Neutrophil (primary cell): ENCODE data around the gene TNFRSF18.

Experiments used
- H3K27ac ChIP-seq: fragments of 200-600 bp; sonication (generic); 2 replicates; pipeline ENCODE4 v1.5.1; 2016; ENCODE audit warnings: mild to moderate bottlenecking, moderate library complexity
- H3K27me3 ChIP-seq: fragments of 200-600 bp; sonication (generic); 2 replicates; pipeline ENCODE4 v1.6.0; 2016; ENCODE audit warnings: mild to moderate bottlenecking
- H3K36me3 ChIP-seq: fragments of 200-600 bp; sonication (generic); 2 replicates; pipeline ENCODE4 v1.5.1; 2017
- H3K4me1 ChIP-seq, 2 experiments: fragments of 200-600 bp in 1 of 2; sonication (generic) in 1 of 2; 1 replicate in 1 of 2; 2 replicates in 1 of 2; pipeline versions ENCODE4 v1.5.1 to v1.6.1; 2013 to 2016; ENCODE audit warnings: low read depth in 1 of 2, low read length in 1 of 2, mild to moderate bottlenecking in 1 of 2, moderate library complexity in 1 of 2; ENCODE audit not compliant: control insufficient read depth in 1 of 2, insufficient read depth in 1 of 2
- H3K4me3 ChIP-seq, 2 experiments: fragments of 200-600 bp in 1 of 2; sonication (generic) in 1 of 2; 1 replicate in 1 of 2; 2 replicates in 1 of 2; pipeline ENCODE4 v1.5.1; 2013 to 2016; ENCODE audit warnings: low read depth in 1 of 2, low read length in 1 of 2, mild to moderate bottlenecking in 1 of 2, moderate library complexity in 1 of 2
- H3K9me3 ChIP-seq: fragments of 200-600 bp; sonication (generic); 2 replicates; pipeline ENCODE4 v1.5.1; 2016
- CTCF ChIP-seq: fragments of 200-600 bp; sonication (generic); IDR thresholded peaks from 2 replicates; pipeline ENCODE4 v1.5.1; 2016; ENCODE audit warnings: antibody characterized with exemption

TNFRSF18 gene

GRCh38 chr1:1227386-1227785 is 21.0 kb upstream of the TNFRSF18 start:
- no peaks in the 10 kb centered on the region for H3K27me3 ChIP-seq
- TF ChIP-seq CTCF: no peak
- H3K4me3 ChIP-seq: no peak overlapping the region
- H3K36me3 ChIP-seq: peaks cover 68% of the 10 kb centered on the region
- H3K27ac ChIP-seq: no peak overlapping the region
- no peaks in the 10 kb centered on the region for H3K9me3 ChIP-seq
- peaks cover 16 to 20% of the 10 kb centered on the region in 2 experiments for H3K4me1 ChIP-seq

DNA sequence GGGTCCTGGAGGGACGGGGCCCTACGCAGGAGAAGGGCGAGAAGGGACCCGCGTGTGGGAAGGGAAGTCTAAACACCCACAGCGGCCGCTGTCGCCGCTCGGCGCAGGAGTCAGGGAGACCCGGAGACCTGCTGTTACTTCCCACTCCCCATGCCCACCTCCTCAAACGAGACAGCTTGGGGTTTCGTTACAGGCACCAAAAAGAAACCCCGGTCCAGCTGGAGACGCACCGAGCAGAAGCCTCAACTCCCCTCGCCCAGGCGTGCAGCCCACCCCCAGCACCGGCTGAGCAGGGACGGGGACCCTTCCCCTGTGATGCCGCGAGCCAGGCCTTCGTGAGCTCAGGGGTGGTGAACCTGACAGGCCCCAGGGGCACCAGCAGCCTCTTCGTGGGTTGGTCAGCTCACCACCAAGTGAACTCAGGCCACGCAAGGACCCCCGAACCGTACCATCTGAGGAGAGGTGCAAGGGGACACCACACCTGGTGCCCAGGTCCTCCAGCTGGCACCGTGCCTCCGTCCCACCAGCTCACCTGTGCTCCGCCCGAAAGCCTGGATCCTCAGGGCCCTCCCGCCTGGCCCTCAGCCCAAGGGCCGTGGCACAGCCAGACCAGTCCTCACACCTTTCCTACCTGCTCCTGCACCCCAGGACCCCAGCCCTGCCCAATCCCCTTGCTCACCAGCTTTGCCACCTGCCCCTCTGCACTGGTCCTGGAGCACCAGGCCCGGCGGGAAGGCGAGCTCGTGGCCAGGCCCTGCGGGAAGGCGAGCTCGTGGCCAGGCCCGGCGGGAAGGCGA is 20.4 kb upstream of the TNFRSF18 start:
- no peak for TF ChIP-seq CTCF
- Histone ChIP-seq H3K4me3 (no peak overlapping the region), H3K4me1 (peaks cover 16 to 19% of the 10 kb centered on the region in 2 experiments), H3K27me3 (no peaks in the 10 kb centered on the region), H3K9me3 (no peaks in the 10 kb centered on the region), H3K36me3 (peaks cover 74% of the 10 kb centered on the region), H3K27ac (no peak overlapping the region)

DNA sequence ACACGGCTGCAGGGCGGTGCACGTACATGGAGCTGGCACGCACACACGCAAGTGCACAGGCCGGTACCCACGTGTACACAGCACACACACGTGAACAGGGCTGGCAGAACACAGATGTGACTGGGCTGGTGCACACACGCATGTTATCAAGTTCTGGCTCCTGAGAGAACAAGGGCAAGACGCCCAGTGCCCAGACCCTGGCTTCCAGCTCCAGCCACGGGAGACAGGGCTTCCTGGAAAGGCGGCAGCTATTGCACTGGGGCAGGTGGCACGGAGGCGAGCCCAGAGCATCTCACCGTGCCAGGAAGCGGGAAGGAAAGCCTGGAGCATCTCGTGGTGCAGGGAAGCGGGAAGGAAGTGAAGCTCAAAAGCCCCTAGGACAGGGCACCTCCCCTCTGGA is 19.5 kb upstream of the TNFRSF18 start:
- no peaks in the 10 kb centered on the region for H3K27me3 ChIP-seq
- H3K4me3 ChIP-seq: no peak overlapping the region
- H3K36me3 ChIP-seq: peaks cover 83% of the 10 kb centered on the region
- no peaks in the 10 kb centered on the region for H3K9me3 ChIP-seq
- no peak overlapping the region for H3K27ac ChIP-seq
- TF ChIP-seq CTCF: no peak
- peaks cover 10 to 14% of the 10 kb centered on the region in 2 experiments for H3K4me1 ChIP-seq

DNA sequence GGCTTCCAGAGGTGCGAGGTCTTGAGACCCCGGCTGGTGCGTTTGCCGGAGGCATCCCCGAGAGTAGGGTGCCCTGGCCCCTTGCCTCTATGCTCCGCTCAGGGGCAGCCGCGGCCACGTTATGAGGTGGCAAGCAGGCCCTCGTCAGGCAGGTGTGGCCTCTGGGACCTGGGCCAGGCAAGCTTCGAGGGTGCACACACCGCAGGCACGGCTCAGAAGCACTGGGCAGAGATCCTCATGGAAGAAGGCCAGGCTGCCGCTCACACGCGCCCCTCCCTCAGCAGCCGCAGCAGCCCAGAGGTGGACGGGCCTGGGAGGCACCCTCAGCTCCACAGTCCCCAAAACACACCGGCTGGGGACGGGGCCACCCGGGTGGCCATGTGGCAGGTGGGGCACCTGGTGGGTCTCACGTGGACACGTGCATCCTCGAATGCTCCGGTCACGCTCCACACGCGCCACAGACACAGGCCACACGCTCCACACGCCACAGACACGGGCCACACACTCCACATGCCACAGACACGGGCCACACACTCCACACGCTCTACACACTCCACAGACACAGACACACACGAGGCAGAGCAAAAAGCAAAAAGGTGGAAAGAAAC is 18.9 kb upstream of the TNFRSF18 start:
- Histone ChIP-seq H3K4me3 (no peak overlapping the region), H3K27ac (no peak overlapping the region), H3K36me3 (peaks cover 88% of the 10 kb centered on the region), H3K9me3 (no peaks in the 10 kb centered on the region), H3K4me1 (peaks cover 4 to 8% of the 10 kb centered on the region in 2 experiments), H3K27me3 (no peaks in the 10 kb centered on the region)
- no peak for TF ChIP-seq CTCF

DNA sequence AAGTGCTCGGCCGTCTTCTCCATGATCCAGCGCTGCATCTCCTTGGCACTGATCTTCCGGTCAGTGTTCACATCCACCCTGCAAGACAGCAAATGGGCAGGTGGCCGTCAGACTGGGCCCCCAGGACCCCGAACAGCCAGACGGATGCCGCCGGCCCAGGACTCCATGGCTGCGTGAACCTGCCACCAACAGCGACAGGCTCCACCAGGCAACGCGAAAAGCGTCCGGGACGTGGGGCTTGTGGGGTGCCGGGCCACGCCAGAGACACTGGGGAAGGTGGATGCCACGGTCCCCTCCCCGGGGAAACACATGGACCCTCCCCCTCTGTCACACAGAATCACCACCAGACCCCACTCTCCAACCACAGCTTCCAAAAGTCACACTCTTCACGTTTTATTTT is 17.5 kb upstream of the TNFRSF18 start:
- no peak overlapping the region for H3K27ac ChIP-seq
- H3K36me3 ChIP-seq: peaks cover 100% of the 10 kb centered on the region
- H3K27me3 ChIP-seq: no peaks in the 10 kb centered on the region
- no peaks in the 10 kb centered on the region for H3K9me3 ChIP-seq
- no peak overlapping the region for H3K4me3 ChIP-seq
- TF ChIP-seq CTCF: no peak
- no peaks in the 10 kb centered on the region for H3K4me1 ChIP-seq
